ENCODE measurements around the gene ABCC2. TPM values are rescaled to one million over a fixed set of nuclear protein-coding genes. Genes with fewer than 3 reads are reported as not detected.
"Not testable (repeated sequence)": the region's sequence is repeated elsewhere in the genome, so short reads cannot be mapped to it uniquely, and the experiment has no call there.

ABCC2 gene
- total RNA-seq, result 1 to 10 TPM; 6.5 to 6.7 TPM
- 1 to 10 TPM in 1 of 2 donors, under 1 TPM in 1; 0.72 to 1.1 TPM for polyA plus RNA-seq

DNA sequence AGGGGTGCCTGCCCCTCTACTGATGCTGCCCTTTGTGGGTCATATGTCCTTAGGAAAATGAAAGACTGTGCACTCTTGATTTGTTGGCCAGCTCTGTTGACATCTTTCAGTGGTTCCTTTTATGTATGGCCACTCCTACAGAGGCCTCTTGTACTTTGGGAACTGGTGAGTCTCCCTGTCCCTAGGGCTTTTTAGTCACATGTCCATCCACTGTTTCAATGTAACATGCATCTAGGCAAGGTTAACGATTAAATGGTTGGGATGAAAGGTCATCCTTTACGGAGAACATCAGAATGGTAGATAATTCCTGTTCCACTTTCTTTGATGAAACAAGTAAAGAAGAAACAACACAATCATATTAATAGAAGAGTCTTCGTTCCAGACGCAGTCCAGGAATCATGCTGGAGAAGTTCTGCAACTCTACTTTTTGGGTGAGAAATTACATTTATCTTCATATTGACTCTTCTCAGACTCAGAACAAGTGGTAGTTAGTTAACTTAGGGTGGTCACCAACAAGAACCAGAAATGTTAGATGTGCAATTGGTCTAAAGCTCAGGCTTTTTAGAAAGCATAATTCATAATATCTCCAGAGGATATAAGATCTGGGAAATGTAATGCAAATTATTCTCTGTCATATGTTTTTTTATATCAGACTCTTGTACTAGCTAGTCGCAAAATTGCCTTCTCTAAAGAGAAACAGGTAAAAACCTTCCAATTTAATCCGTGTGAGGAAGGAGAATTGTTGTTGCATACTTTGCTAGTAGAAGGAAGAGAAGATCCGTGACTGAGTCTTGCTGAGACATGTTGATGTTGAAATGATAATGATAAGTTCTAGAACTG is at the start of gene ABCC2:
TSS of gene ABCC2 (plus strand) at position 194 of the 840 bp plus-strand sequence. CDS start at position 399, 205 bp downstream.
- no peak within 1 kb of the TSS for H3K27ac Mint-ChIP-seq
- peaks cover 2 to 19% of the 10 kb centered on the region in 2 donors for H3K36me3 Mint-ChIP-seq
- Histone ChIP-seq H3K9me3 (ENCODE audit: control insufficient read depth in 1 of 2, low read length in 2 of 2) (no peaks in the 10 kb centered on the region), H3K4me1 (ENCODE audit: insufficient read depth, low read length) (no peaks in the 10 kb centered on the region), H3K27ac (ENCODE audit: low read depth, low read length) (no peak within 1 kb of the TSS), H3K36me3 (ENCODE audit: insufficient read depth, low read length) (no peaks in the 10 kb centered on the region), H3K4me3 (ENCODE audit: low read length in 2 of 2) (no peak within 1 kb of the TSS), H3K27me3 (ENCODE audit: insufficient read depth, low read length) (no peaks in the 10 kb centered on the region)
- no peaks in the 10 kb centered on the region for H3K4me1 Mint-ChIP-seq
- POLR2A ChIA-PET (ENCODE audit: partially characterized antibody), result no interaction called here
- peaks cover 0 to 5% of the 10 kb centered on the region in 2 donors for H3K27me3 Mint-ChIP-seq
- intact Hi-C loops (cut with micrococcal nuclease), result no loop called here
- DNase-seq, result no peak
- CTCF ChIA-PET (ENCODE audit: partially characterized antibody), result no interaction called here
- H3K4me3 Mint-ChIP-seq, result no peak within 1 kb of the TSS
- H3K9me3 Mint-ChIP-seq, result peaks cover 0 to 8% (median 2%) of the 10 kb centered on the region in 8 donors

DNA sequence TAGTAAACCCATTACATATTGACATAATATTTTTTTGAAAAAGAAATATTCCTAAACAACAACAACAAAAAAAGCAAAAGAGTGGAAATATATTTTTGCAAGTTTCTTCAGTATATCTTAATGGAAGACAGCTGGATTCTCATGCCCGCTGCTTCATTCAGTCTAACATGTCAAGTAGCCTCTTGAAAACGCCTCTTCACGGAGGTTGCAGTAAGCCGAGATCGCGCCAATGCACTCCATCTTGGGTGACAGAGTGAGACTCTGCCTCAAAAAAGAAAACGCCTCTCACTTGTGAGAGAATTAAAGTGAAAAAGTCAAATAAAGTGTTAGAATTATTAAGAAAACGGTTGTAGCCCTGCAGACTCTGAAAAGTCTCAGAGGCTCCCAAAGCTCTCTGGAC is 49.1 kb upstream of the ABCC2 start:
- intact Hi-C loops (cut with micrococcal nuclease), result loop anchor here (2.0 to 10.0 kb wide), 3 partner anchors 75 to 801 kb away; partner anchors contain the start of genes DNMBP, ENTPD7 and HIF1AN
- no peaks in the 10 kb centered on the region for H3K9me3 Mint-ChIP-seq

DNA sequence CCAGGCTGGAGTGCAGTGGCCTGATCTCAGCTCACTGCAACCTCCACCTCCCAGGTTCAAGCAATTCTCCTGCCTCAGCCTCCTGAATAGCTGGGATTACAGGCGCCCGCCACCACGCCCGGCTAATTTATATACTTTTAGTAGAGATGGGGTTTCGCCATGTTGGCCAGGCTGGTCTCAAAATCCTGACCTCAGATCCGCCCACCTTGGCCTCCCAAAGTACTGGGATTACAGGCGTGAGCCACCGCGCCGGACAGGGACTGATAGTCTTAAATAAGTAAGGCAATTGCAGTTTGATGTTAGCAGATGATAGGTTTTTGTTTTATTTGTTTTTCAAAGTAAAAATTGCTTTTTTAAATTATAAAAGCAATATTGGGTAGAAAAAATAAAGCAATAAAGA is 48.3 kb upstream of the ABCC2 start:
- CTCF ChIA-PET (ENCODE audit: partially characterized antibody), result interaction anchor here (0.6 kb wide), 1 partner anchor 801 kb away, joined by 3 read pairs; the partner anchor contains the start of gene HIF1AN
- not testable (repeated sequence) for H3K4me3 ChIP-seq (ENCODE audit: low read length in 2 of 2); H3K27me3 ChIP-seq (ENCODE audit: insufficient read depth, low read length); DNase-seq; H3K9me3 Mint-ChIP-seq; H3K27ac ChIP-seq (ENCODE audit: low read depth, low read length); H3K27ac Mint-ChIP-seq; H3K9me3 ChIP-seq (ENCODE audit: control insufficient read depth in 1 of 2, low read length in 2 of 2); H3K27me3 Mint-ChIP-seq; H3K36me3 ChIP-seq (ENCODE audit: insufficient read depth, low read length)
- intact Hi-C loops (cut with micrococcal nuclease), result loop anchor here (5.0 to 10.0 kb wide), 2 partner anchors 273 to 801 kb away; partner anchors contain the start of genes DNMBP and HIF1AN
- H3K4me1 ChIP-seq (ENCODE audit: insufficient read depth, low read length), result peaks cover 44% of the 10 kb centered on the region
- peaks cover 25 to 60% (median 41%) of the 10 kb centered on the region in 4 donors for H3K4me1 Mint-ChIP-seq
- peaks cover 38 to 46% of the 10 kb centered on the region in 2 donors for H3K36me3 Mint-ChIP-seq
- H3K4me3 Mint-ChIP-seq, result peak overlapping the region in 1 of 8 donors; percentile 26
- POLR2A ChIA-PET (ENCODE audit: partially characterized antibody), result interaction anchor here (3.1 kb wide), 1 partner anchor 75 kb away, joined by 19 read pairs; the partner anchor contains the start of gene ENTPD7

More for the DNA sequence above, 49.1 kb upstream of the ABCC2 start:
- Mint-ChIP-seq H3K4me3 (peak overlapping the region; percentile 58 to 99 (median 74)), H3K27me3 (no peaks in the 10 kb centered on the region), H3K27ac (peak overlapping the region in 2 of 7 donors; percentile 70 to 97), H3K36me3 (peaks cover 33 to 42% of the 10 kb centered on the region in 2 donors), H3K4me1 (peaks cover 27 to 60% (median 41%) of the 10 kb centered on the region in 4 donors)
- H3K27ac ChIP-seq (ENCODE audit: low read depth, low read length), result no peak overlapping the region
- no peaks in the 10 kb centered on the region for H3K27me3 ChIP-seq (ENCODE audit: insufficient read depth, low read length)
- no peak overlapping the region for H3K4me3 ChIP-seq (ENCODE audit: low read length in 2 of 2)
- H3K9me3 ChIP-seq (ENCODE audit: control insufficient read depth in 1 of 2, low read length in 2 of 2), result no peaks in the 10 kb centered on the region
- peaks cover 8% of the 10 kb centered on the region for H3K36me3 ChIP-seq (ENCODE audit: insufficient read depth, low read length)
- peaks cover 44% of the 10 kb centered on the region for H3K4me1 ChIP-seq (ENCODE audit: insufficient read depth, low read length)
- DNase-seq, result peak in 1 of 5 donors; percentile 26
- ChIA-PET CTCF (ENCODE audit: partially characterized antibody) (interaction anchor here (1.3 to 1.8 kb wide), 4 partner anchors 12 to 74 kb away, joined by 3 to 6 read pairs (median 5); partner anchors contain the start of gene ENTPD7), POLR2A (ENCODE audit: partially characterized antibody) (interaction anchor here (1.8 to 3.1 kb wide), 2 partner anchors 74 to 276 kb away, joined by 5 to 19 read pairs; partner anchors contain the start of genes DNMBP and ENTPD7)

DNA sequence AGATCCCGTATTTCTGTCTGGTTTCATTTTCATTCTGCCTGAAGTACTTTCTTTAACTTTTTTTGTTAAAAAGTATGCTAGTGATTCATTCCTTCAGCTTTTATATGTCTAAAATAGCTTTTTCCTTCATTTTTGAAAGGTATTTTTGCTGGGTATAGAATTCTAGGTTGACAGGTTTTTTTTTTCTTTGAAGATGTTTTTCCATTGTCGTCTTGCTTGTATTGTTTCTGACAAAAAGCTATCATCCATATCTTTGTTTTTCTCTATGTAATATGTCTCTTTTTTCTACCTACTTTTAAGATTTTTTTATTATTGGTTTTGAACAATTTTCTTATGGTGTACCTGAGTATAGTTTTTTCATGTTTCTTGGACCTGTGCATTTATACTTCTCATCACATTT is 42.2 kb upstream of the ABCC2 start:
- Histone ChIP-seq H3K36me3 (ENCODE audit: insufficient read depth, low read length) (peaks cover 55% of the 10 kb centered on the region), H3K27ac (ENCODE audit: low read depth, low read length) (no peak overlapping the region), H3K4me3 (ENCODE audit: low read length in 2 of 2) (no peak overlapping the region), H3K9me3 (ENCODE audit: control insufficient read depth in 1 of 2, low read length in 2 of 2) (no peaks in the 10 kb centered on the region), H3K27me3 (ENCODE audit: insufficient read depth, low read length) (no peaks in the 10 kb centered on the region), H3K4me1 (ENCODE audit: insufficient read depth, low read length) (peaks cover 11% of the 10 kb centered on the region)
- ChIA-PET POLR2A (ENCODE audit: partially characterized antibody) (interaction anchor here (2.1 kb wide), 1 partner anchor 8 kb away, joined by 17 read pairs; the partner anchor contains the start of genes COX15 and CUTC), CTCF (ENCODE audit: partially characterized antibody) (no interaction called here)
- Mint-ChIP-seq H3K27ac (no peak overlapping the region), H3K4me1 (peaks cover 21 to 35% (median 31%) of the 10 kb centered on the region in 4 donors), H3K27me3 (no peaks in the 10 kb centered on the region), H3K4me3 (no peak overlapping the region), H3K9me3 (peaks cover 0 to 24% (median 18%) of the 10 kb centered on the region in 8 donors), H3K36me3 (peaks cover 80 to 84% of the 10 kb centered on the region in 2 donors)
- intact Hi-C loops (cut with micrococcal nuclease), result no loop called here
- DNase-seq, result peak in 1 of 5 donors; percentile 15

DNA sequence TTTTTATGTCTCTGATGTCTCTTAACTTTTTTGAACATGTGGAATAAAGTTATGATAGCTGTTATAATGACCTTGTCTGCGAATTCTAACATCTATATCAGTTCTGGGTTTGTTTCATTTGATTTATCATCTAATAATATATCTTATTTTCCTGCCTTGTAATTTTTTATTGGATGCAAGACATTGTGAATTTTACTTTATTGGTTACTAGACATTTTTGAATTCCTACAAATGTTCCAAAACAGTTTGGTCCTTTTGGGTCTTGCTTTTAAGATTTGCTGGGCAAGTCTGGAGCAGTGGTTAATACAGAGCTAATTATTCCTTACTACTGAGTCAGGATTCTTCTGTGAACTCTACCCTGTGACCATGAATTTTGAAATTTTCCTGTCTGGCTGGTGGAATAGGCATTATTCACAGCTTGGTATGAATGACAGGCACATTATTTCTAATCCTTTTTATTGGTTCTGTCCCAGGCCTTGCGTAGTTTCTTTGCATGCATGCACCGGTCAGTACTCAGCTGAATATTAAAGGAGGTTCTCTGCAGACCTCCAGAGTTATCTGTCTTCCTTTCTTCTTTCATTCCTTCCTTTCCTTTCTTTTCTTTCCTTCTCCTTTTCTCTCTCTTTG is 41.4 kb upstream of the ABCC2 start:
- peaks cover 83 to 84% of the 10 kb centered on the region in 2 donors for H3K36me3 Mint-ChIP-seq
- peaks cover 0 to 24% (median 18%) of the 10 kb centered on the region in 8 donors for H3K9me3 Mint-ChIP-seq
- Histone ChIP-seq H3K9me3 (ENCODE audit: control insufficient read depth in 1 of 2, low read length in 2 of 2) (no peaks in the 10 kb centered on the region), H3K4me1 (ENCODE audit: insufficient read depth, low read length) (peaks cover 3% of the 10 kb centered on the region), H3K4me3 (ENCODE audit: low read length in 2 of 2) (no peak overlapping the region), H3K36me3 (ENCODE audit: insufficient read depth, low read length) (peaks cover 55% of the 10 kb centered on the region), H3K27ac (ENCODE audit: low read depth, low read length) (no peak overlapping the region), H3K27me3 (ENCODE audit: insufficient read depth, low read length) (no peaks in the 10 kb centered on the region)
- no peaks in the 10 kb centered on the region for H3K27me3 Mint-ChIP-seq
- ChIA-PET POLR2A (ENCODE audit: partially characterized antibody) (interaction anchor here (2.1 kb wide), 1 partner anchor 9 kb away, joined by 17 read pairs; the partner anchor contains the start of genes COX15 and CUTC), CTCF (ENCODE audit: partially characterized antibody) (interaction anchor here (1.5 kb wide), 1 partner anchor 9 kb away, joined by 8 read pairs; the partner anchor contains the start of genes COX15 and CUTC)
- H3K27ac Mint-ChIP-seq, result no peak overlapping the region
- intact Hi-C loops (cut with micrococcal nuclease), result no loop called here
- H3K4me3 Mint-ChIP-seq, result peak overlapping the region in 2 of 8 donors; percentile 35 to 59
- peaks cover 16 to 29% (median 26%) of the 10 kb centered on the region in 4 donors for H3K4me1 Mint-ChIP-seq
- DNase-seq, result no peak

DNA sequence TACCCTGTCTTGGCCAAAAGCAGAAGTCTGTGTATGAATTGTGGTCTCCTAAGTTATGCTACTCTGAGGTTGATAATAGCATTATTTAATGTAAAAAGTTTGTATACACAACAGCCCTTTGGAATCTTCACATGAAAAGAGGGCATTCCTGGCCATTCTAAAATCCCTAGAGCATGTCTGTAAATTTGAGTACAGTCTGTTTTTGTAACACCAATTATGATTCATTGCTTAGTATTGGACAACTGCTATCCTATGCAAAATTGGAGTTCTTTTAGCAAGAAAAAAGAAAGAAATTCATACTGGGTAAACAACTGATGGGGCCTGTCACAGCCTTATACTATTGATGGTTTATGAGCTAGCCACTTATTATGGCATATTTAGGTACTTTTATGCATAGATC is 40.2 kb upstream of the ABCC2 start:
- no peaks in the 10 kb centered on the region for H3K9me3 ChIP-seq (ENCODE audit: control insufficient read depth in 1 of 2, low read length in 2 of 2)
- DNase-seq, result no peak
- H3K36me3 ChIP-seq (ENCODE audit: insufficient read depth, low read length), result peaks cover 57% of the 10 kb centered on the region
- CTCF ChIA-PET (ENCODE audit: partially characterized antibody), result no interaction called here
- no peak overlapping the region for H3K27ac Mint-ChIP-seq
- H3K4me1 Mint-ChIP-seq, result peaks cover 17 to 27% (median 22%) of the 10 kb centered on the region in 4 donors
- H3K27me3 ChIP-seq (ENCODE audit: insufficient read depth, low read length), result no peaks in the 10 kb centered on the region
- H3K4me3 ChIP-seq (ENCODE audit: low read length in 2 of 2), result no peak overlapping the region
- POLR2A ChIA-PET (ENCODE audit: partially characterized antibody), result no interaction called here
- intact Hi-C loops (cut with micrococcal nuclease), result no loop called here
- H3K9me3 Mint-ChIP-seq, result peaks cover 0 to 24% (median 18%) of the 10 kb centered on the region in 8 donors
- H3K27ac ChIP-seq (ENCODE audit: low read depth, low read length), result no peak overlapping the region
- no peak overlapping the region for H3K4me3 Mint-ChIP-seq
- no peaks in the 10 kb centered on the region for H3K27me3 Mint-ChIP-seq
- H3K4me1 ChIP-seq (ENCODE audit: insufficient read depth, low read length), result no peaks in the 10 kb centered on the region
- peaks cover 79 to 87% of the 10 kb centered on the region in 2 donors for H3K36me3 Mint-ChIP-seq

All from CD4-positive, alpha-beta memory T cell (primary cell).